A549 (cell line): ENCODE results near the gene KIF5A. TPM values are rescaled to one million over a fixed set of nuclear protein-coding genes. Genes with fewer than 3 reads are reported as not detected.

Experiments used
- ATAC-seq, 2 experiments: fragments of 200-7000 bp in 1 of 2; fragments of >200 bp in 1 of 2; cut with Nextera tagmentation in 1 of 2; cut with Tn5 transposase in 1 of 2; 3 replicates each; pipeline versions ENCODE4 v1.8.0 to v1.9.1; 2018 to 2020; ENCODE audit warnings: mild to moderate bottlenecking in 1 of 2, moderate library complexity in 1 of 2
- CTCF ChIA-PET: fragments of 300-600 bp; sonication (Branson Sonifier 250); formaldehyde crosslinking; extraction: SDS; loops from one replicate; lab custom pipeline; 2021; ENCODE audit warnings: antibody characterized with exemption, inconsistent platforms; lab: Yijun Ruan, JAX
- POLR2A ChIA-PET: fragments of 350-600 bp; formaldehyde crosslinking; extraction: SDS; loops from one replicate; lab custom pipeline; 2021; ENCODE audit warnings: antibody characterized with exemption, inconsistent platforms; lab: Yijun Ruan, JAX
- DNase-seq, 2 experiments: peaks; one replicate each; pipeline versions ENCODE4 v3.0.0 to v3.0.0-alpha.2; 2011 to 2016; ENCODE audit warnings: low read depth in 1 of 2, low spot score in 1 of 2
- FAIRE-seq: peaks from 2 replicates; lab custom pipeline; 2011; peaks lifted over from hg19 to GRCh38; lab: Jason Lieb, UNC
- H3K27ac ChIP-seq, 2 experiments: fragments of >200 bp; sonication (Bioruptor Twin); formaldehyde crosslinking; 3 replicates each; pipeline ENCODE4 v1.5.1; 2016 to 2017
- H3K4me1 ChIP-seq: fragments of >200 bp; sonication (Bioruptor Twin); formaldehyde crosslinking; 3 replicates; pipeline ENCODE4 v1.6.1; 2016
- H3K4me2 ChIP-seq: fragments of >200 bp; sonication (Bioruptor Twin); formaldehyde crosslinking; 3 replicates; pipeline ENCODE4 v1.6.1; 2016
- H3K4me3 ChIP-seq: fragments of >200 bp; sonication (Bioruptor Twin); formaldehyde crosslinking; 3 replicates; pipeline ENCODE4 v1.5.1; 2016
- H3K9me3 ChIP-seq: fragments of >200 bp; sonication (Bioruptor Twin); formaldehyde crosslinking; 3 replicates; pipeline ENCODE4 v1.6.1; 2016
- CBX2 ChIP-seq: fragments of 200-600 bp; sonication (generic); IDR thresholded peaks from 2 replicates; pipeline ENCODE4 v1.6.1; 2016; ENCODE audit warnings: low read depth, mild to moderate bottlenecking, borderline replicate concordance
- CHD4 ChIP-seq: fragments of 200-600 bp; sonication (generic); IDR thresholded peaks from 2 replicates; pipeline ENCODE4 v1.6.1; 2016; ENCODE audit warnings: antibody characterized with exemption, mild to moderate bottlenecking, borderline replicate concordance
- EP300 ChIP-seq, 2 experiments: fragments of >200 bp; sonication (Bioruptor Twin); formaldehyde crosslinking; IDR thresholded peaks; 2 replicates in 1 of 2; 3 replicates in 1 of 2; pipeline ENCODE4 v1.6.1; 2016 to 2017
- GATA3 ChIP-seq: IDR thresholded peaks from 2 replicates; pipeline ENCODE4 v1.6.1; 2012; ENCODE audit warnings: borderline replicate concordance
- HDAC2 ChIP-seq: fragments of 200-600 bp; sonication (generic); IDR thresholded peaks from 2 replicates; pipeline ENCODE4 v1.6.1; 2016
- HES2 ChIP-seq: fragments of >200 bp; sonication (Bioruptor Twin); formaldehyde crosslinking; IDR thresholded peaks from 2 replicates; pipeline ENCODE4 v1.6.1; 2016
- HEYL ChIP-seq: fragments of 250-450 bp; sonication (Bioruptor Pico); IDR thresholded peaks from 2 replicates; pipeline ENCODE4 v1.8.0; 2021; ENCODE audit warnings: mild to moderate bottlenecking, moderate library complexity
- HMGXB4 ChIP-seq: fragments of 250-450 bp; sonication (Bioruptor Pico); IDR thresholded peaks from 2 replicates; pipeline ENCODE4 v1.5.0; 2021; ENCODE audit warnings: mild to moderate bottlenecking, moderate library complexity, borderline replicate concordance
- HOXB13 ChIP-seq: fragments of 250-450 bp; sonication (Bioruptor Pico); IDR thresholded peaks from 2 replicates; pipeline ENCODE4 v1.5.0; 2020; ENCODE audit warnings: low read depth, mild to moderate bottlenecking, moderate library complexity
- JUNB ChIP-seq: fragments of >200 bp; sonication (Bioruptor Twin); formaldehyde crosslinking; IDR thresholded peaks from 2 replicates; pipeline ENCODE4 v1.6.1; 2016
- KDM1A ChIP-seq: fragments of 200-600 bp; sonication (generic); IDR thresholded peaks from 2 replicates; pipeline ENCODE4 v1.6.1; 2016; ENCODE audit warnings: low read depth, mild to moderate bottlenecking
- MAFK ChIP-seq: fragments of 450-650 bp; IDR thresholded peaks from 2 replicates; pipeline ENCODE4 v1.6.1; 2014; ENCODE audit not compliant: partially characterized antibody
- MAX ChIP-seq: IDR thresholded peaks from 2 replicates; pipeline ENCODE4 v1.6.1; 2012
- MYC ChIP-seq: IDR thresholded peaks from 2 replicates; pipeline ENCODE4 v1.6.1; 2012; ENCODE audit warnings: mild to moderate bottlenecking, inconsistent platforms, low read length, improper control_type of control experiment, borderline replicate concordance
- NFE2L2 ChIP-seq: fragments of 150-350 bp; conservative IDR thresholded peaks from 2 replicates; pipeline ENCODE4 v1.6.1; 2014; ENCODE audit warnings: low read length
- NPAS2 ChIP-seq: fragments of 250-450 bp; sonication (Bioruptor Pico); IDR thresholded peaks from 2 replicates; pipeline ENCODE4 v1.8.0; 2022; ENCODE audit warnings: mild to moderate bottlenecking, moderate library complexity, borderline replicate concordance
- NR3C1 ChIP-seq: fragments of >200 bp; sonication (Bioruptor Twin); formaldehyde crosslinking; IDR thresholded peaks from 3 replicates; pipeline ENCODE4 v1.6.1; 2017
- RAD21 ChIP-seq, 2 experiments: fragments of >200 bp in 1 of 2; sonication (Bioruptor Twin) in 1 of 2; formaldehyde crosslinking in 1 of 2; IDR thresholded peaks in 1 of 2; conservative IDR thresholded peaks in 1 of 2; 2 replicates in 1 of 2; 3 replicates in 1 of 2; pipeline ENCODE4 v1.6.1; 2012 to 2018; ENCODE audit warnings: inconsistent platforms in 1 of 2
- RARB ChIP-seq: fragments of 250-450 bp; sonication (Bioruptor Pico); IDR thresholded peaks from 2 replicates; pipeline ENCODE4 v1.8.0; 2021; ENCODE audit warnings: mild to moderate bottlenecking, moderate library complexity
- RCOR1 ChIP-seq: fragments of 150-350 bp; IDR thresholded peaks from 2 replicates; pipeline ENCODE4 v1.6.1; 2014; ENCODE audit warnings: antibody characterized with exemption, low read length, low read depth
- SREBF2 ChIP-seq: fragments of 450-650 bp; IDR thresholded peaks from 2 replicates; pipeline ENCODE4 v1.6.1; 2014; ENCODE audit warnings: mild to moderate bottlenecking, moderate library complexity
- TFCP2L1 ChIP-seq: fragments of 250-450 bp; sonication (Bioruptor Pico); IDR thresholded peaks from 2 replicates; pipeline ENCODE4 v1.5.0; 2021; ENCODE audit warnings: mild to moderate bottlenecking
- ZC3H11A ChIP-seq: fragments of 450-650 bp; IDR thresholded peaks from 2 replicates; pipeline ENCODE4 v1.6.1; 2014; ENCODE audit warnings: antibody characterized with exemption, mild to moderate bottlenecking
- ZFP36 ChIP-seq: fragments of 450-650 bp; IDR thresholded peaks from 2 replicates; pipeline ENCODE4 v1.6.1; 2014; ENCODE audit warnings: borderline replicate concordance; ENCODE audit not compliant: partially characterized antibody
- ZSCAN20 ChIP-seq: fragments of 250-450 bp; sonication (Bioruptor Pico); IDR thresholded peaks from 2 replicates; pipeline ENCODE4 v1.8.0; 2022; ENCODE audit warnings: mild to moderate bottlenecking, moderate library complexity
- WGBS: methylation state at CpG from one replicate; pipeline ENCODE4 v1.1.6; 2017; ENCODE audit errors: missing lambda C conversion rate; 5-methylcytosine and 5-hydroxymethylcytosine counted together
- polyA plus RNA-seq, 4 experiments: library from polyadenylated mRNA; depleted of rRNA in 3 of 4; stranded (reverse); fragments of >200 nt; fragmentation: RNase III in 1 of 4; extraction: RNeasy Plus Mini Kit Qiagen cat#74134 plus additional on column Dnase treatment in 1 of 4; gene quantifications; 2 replicates in 3 of 4; 3 replicates in 1 of 4; pipeline ENCODE4 v1.2.3, GENCODE V29; 2011 to 2017
- TF ChIP-seq, protein P1 (sequence below): fragments of 250-450 bp; sonication (Bioruptor Pico); IDR thresholded peaks from 2 replicates; pipeline ENCODE4 v1.5.0; 2020; ENCODE audit warnings: low read depth, mild to moderate bottlenecking, moderate library complexity

KIF5A gene
- polyA plus RNA-seq, 2 of the 4 experiments (the other 2 are of a cell fraction), result 0.61 to 0.89 TPM

DNA sequence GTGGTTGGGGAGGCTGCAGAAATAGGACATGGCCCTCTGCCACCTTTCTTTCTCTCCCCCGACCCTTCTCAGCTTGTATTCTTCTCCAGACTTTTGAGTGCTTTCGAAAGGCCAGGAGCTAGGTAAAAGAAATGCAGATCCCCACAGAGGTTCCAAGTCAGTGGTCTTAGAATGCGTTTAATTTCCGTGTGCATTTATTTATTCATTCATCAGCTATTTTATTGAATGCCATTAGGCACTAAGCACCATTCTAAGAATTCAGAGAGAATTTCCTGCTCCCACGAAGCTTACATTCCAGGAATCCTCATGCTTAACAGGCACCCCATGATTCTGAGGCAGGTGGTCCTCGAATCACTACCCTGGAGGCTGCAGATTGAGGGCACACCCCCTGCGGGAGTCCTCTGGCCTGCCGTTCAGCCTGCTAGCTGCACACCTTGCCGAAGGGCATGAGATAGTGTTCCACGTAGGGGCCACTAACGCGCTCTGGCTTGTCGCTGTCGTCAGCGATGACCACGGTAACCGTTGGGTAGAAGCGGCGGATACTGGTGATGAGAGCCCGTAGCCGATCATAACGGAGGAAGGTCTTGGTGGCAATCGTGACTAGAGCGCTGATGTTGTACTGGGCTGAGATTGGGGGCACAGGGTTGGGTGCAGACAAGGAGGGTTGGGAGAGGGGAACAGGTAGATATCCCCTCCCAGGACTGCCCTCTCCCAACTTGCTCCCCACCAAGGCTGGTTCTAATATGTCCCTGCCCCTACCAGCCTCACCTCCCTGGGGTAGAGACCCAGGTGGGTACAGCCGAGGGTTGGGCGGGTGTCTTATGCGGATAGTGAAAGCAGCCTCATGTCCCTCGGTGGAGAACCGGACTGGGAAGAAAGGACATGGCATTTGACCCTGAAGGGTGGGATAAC is 78.7 kb downstream of the KIF5A start (continued):
- TF ChIP-seq, protein P1, sequence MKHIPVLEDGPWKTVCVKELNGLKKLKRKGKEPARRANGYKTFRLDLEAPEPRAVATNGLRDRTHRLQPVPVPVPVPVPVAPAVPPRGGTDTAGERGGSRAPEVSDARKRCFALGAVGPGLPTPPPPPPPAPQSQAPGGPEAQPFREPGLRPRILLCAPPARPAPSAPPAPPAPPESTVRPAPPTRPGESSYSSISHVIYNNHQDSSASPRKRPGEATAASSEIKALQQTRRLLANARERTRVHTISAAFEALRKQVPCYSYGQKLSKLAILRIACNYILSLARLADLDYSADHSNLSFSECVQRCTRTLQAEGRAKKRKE, result no peak
- TF ChIP-seq EP300 (IDR thresholded peaks at IDR 0.05), result no peak

GRCh38 chr12:57629897-57630471 is 80.1 kb downstream of the KIF5A start:
- Histone ChIP-seq H3K4me1 (peaks cover 13% of the 10 kb centered on the region), H3K9me3 (no peaks in the 10 kb centered on the region), H3K27ac (no peak overlapping the region), H3K4me3 (no peak overlapping the region), H3K4me2 (no peak overlapping the region)
- ChIA-PET POLR2A (interaction anchor here (1.0 kb wide), 1 partner anchor 16 kb away, joined by 3 read pairs; no protein-coding TSS in a partner anchor), CTCF (interaction anchor here (1.0 to 5.2 kb wide), 6 partner anchors 8 to 103 kb away, joined by 3 to 76 read pairs (median 3); no protein-coding TSS in a partner anchor)
- DNase-seq (no peak), ATAC-seq (no peak), FAIRE-seq (no peak)
- WGBS, result 93% methylated on average over 5 of the region's 5 CpGs
- TF ChIP-seq ZSCAN20 (no peak), MAFK (no peak), HEYL (no peak), JUNB (no peak), EP300 (IDR thresholded peaks at IDR 0.05) (no peak), NFE2L2 (no peak), RCOR1 (no peak), HMGXB4 (no peak), HDAC2 (no peak), NR3C1 (no peak), MYC (no peak), KDM1A (no peak), NPAS2 (CRISPR knock-in tag) (no peak), CBX2 (no peak), RAD21 (conservative IDR thresholded peaks at IDR 0.05 in 1 of 2, IDR thresholded peaks at IDR 0.05 in 1 of 2) (no peak), GATA3 (no peak), HES2 (no peak)

- H3K27ac ChIP-seq, result no peak overlapping the region; a peak in 1 of 6 replicates
- no peak overlapping the region for H3K4me3 ChIP-seq
- TF ChIP-seq JUNB (no peak), NPAS2 (CRISPR knock-in tag) (no peak), ZC3H11A (no peak), CHD4 (no peak), ZFP36 (no peak), SREBF2 (no peak), TFCP2L1 (CRISPR knock-in tag) (no peak), MAX (no peak), HDAC2 (no peak), HEYL (no peak), NR3C1 (no peak), RARB (no peak), HOXB13 (CRISPR knock-in tag) (no peak), EP300 (IDR thresholded peaks at IDR 0.05) (no peak)
- CTCF ChIA-PET, result interaction anchor here (0.6 to 5.2 kb wide), 6 partner anchors 9 to 49 kb away, joined by 3 to 76 read pairs (median 4); no protein-coding TSS in a partner anchor
- H3K4me1 ChIP-seq, result peaks cover 13% of the 10 kb centered on the region
- DNase-seq, result no peak
- POLR2A ChIA-PET, result interaction anchor here (0.5 to 1.0 kb wide), 2 partner anchors 17 to 129 kb away, joined by 3 to 13 read pairs; no protein-coding TSS in a partner anchor
- WGBS, result 88% methylated on average over 6 of the region's 6 CpGs
- peak overlapping the region; percentile 97 for H3K4me2 ChIP-seq
- no peaks in the 10 kb centered on the region for H3K9me3 ChIP-seq
- FAIRE-seq, result no peak
- ATAC-seq, result no peak
These were observed 81.1 kb downstream of the KIF5A start for GRCh38 chr12:57630891-57631433.
